ENCODE data around the gene IL13RA1.

DNA sequence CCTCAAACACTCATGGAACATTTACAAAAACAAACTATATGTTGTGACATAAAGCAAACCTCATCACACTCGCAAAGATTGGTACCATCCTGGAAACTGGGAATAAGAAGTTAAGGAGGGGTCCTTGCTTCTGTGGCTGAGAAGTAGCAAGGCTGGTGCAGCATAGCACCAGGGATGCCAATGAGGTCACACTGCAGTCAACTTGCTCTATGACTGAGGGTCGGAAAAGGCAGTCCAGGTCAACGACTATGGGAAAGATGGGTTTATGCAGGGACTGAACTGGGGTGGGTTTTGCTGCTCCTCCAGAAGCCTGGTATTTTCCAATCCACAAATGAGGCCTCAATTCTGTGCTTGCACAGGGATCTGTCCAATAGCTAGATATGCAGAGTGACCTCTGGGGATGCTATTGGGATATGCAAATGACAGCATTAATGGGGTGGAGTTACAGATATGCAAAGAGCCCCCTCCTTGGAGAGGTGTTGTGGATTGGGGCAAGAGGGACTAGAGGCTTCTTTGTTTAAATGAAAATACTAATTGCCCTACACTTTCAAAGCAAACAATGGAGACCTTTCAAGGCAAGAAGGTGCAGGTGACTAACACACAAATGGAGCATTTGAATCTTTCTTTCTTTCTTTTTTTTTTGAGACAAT lies 7.2 kb upstream of the IL13RA1 start:
- TF ChIP-seq, protein P1, sequence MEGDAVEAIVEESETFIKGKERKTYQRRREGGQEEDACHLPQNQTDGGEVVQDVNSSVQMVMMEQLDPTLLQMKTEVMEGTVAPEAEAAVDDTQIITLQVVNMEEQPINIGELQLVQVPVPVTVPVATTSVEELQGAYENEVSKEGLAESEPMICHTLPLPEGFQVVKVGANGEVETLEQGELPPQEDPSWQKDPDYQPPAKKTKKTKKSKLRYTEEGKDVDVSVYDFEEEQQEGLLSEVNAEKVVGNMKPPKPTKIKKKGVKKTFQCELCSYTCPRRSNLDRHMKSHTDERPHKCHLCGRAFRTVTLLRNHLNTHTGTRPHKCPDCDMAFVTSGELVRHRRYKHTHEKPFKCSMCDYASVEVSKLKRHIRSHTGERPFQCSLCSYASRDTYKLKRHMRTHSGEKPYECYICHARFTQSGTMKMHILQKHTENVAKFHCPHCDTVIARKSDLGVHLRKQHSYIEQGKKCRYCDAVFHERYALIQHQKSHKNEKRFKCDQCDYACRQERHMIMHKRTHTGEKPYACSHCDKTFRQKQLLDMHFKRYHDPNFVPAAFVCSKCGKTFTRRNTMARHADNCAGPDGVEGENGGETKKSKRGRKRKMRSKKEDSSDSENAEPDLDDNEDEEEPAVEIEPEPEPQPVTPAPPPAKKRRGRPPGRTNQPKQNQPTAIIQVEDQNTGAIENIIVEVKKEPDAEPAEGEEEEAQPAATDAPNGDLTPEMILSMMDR (IDR thresholded peaks at IDR 0.05), result no peak
- no peak for TF ChIP-seq POLR2A (IDR thresholded peaks at IDR 0.05)
- no peak for TF ChIP-seq EP300 (IDR thresholded peaks at IDR 0.05)

All from stomach (tissue), 4 donors.